Activated CD4-positive, alpha-beta T cell treated with anti-CD3 and anti-CD28 coated beads for 24 hours (primary cell): ENCODE data around the gene ZNF407.

Source experiments
- DNase-seq, 2 donors: peaks; one replicate each; pipeline ENCODE4 v3.0.0-alpha.2; 2020; ENCODE audit warnings: low read depth in 2 of 2

Gene ZNF407

DNA sequence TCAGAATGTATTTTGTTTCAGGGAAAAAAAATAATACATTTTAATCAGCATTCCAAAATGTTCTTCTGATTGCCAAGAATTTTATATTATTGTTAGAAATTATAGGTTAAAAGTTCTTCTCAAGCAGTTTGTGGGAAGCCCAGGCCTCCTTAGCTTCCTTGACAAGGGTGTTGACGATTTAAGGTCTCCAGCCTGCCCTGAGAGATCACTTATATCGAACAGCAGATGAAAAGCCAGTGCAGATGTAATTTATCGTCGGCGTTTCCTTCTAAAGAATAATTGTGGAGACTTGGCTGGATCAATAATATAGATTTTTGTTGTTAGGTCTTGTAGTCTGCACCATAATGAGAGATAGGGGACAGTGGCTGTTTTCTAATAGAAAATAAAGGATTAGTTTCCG lies 280.6 kb downstream of the ZNF407 start:
- DNase-seq = no peak

DNA sequence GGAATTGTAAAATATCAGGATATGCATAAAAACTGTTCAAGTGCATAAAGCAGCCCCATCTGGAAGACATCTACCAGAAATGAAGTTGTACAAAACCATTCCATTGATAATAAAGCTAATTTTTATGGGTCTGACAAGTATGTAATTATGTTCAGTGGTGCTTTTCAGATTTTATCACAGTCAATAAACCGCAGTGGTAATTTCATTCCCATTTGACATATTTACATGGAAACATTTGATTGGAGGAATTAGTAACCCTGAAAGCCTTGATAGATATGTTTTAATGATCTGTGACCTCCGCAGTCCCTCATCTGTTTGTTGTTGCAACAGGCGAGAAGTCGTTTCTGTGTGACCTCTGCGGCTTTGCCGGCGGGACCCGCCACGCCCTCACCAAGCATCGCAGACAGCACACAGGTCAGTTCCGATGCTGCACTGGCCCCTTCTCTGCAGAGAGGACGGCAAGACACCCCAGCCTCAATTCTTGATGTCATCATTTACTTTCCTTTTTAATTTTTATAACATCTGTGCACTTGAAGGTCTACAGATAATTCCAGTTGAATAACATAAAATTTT lies 283.1 kb downstream of the ZNF407 start:
- no peak for DNase-seq

DNA sequence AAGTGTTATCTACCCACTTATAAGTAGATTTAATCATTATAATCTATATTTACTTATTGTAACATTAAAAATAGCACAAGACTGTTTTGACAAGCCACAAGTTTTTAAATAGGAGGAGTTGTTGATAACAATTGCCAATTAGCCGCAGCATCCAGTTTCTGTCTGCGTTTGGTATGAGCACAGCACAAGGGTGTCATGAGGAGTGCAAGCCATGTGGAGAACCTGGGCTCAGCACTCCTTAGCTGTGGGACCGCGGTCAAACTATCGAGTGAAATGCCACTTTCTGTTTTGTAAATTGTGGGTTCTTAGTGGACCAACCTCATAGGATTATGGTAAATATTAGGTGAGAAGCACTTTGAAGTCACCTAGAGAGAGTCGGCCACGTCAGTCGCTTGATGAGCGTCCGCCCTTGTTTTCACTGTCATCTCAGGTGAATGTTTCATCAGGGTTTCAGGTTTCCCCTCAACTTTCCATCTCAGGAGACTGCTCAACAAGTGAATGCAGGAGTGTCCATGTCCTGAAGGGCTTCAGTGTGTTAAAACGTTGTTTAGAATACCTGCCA lies 294.5 kb downstream of the ZNF407 start:
- DNase-seq = no peak

DNA sequence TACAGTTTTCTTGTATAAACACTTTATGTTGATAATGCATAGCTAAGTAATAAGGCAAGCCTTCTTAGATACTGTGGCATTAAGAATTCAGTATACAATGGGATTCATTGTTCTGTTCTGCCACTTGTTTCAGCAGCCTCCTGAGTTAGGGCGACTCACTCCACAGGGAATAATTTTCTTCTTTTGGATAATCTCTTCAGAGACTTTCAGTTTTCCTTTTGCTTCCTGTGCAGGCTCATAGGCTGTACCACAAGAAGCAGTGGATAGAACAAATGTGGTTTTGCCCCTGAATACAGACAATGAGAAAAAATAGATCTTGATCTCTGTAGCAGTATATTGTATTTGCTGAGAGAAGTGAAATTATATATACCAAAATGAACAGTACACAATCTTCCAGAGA lies 298.0 kb downstream of the ZNF407 start:
- no peak for DNase-seq

DNA sequence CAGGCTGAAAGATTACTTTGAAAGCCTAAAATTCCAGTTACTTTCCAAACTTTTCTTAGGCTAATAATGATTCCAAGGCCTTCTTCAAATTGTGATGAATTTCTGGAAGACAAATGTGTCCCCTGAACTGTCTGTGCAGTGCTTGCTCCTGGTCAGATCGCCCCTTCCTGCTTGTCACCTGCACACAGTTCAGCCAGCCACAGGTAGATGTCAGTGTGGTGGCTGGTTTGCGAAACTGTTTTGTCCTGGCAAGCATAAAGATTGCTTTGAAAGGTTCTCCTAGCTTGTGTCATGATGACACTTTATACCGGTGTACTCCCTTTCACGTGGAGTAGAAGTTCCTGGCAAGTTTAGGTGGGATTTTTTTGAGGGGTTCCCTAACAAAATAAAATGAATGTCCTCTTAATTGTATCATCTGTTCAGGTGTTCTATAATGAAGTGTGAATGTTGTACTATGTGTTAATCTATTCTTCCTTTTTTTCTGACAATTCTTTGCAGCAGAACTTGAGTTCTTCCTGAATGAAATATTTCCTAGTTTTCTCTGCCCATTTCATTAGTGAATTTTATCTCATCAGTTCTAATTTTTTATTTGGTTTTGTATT lies 298.8 kb downstream of the ZNF407 start:
- peak in 1 of 2 donors; percentile 3 for DNase-seq

DNA sequence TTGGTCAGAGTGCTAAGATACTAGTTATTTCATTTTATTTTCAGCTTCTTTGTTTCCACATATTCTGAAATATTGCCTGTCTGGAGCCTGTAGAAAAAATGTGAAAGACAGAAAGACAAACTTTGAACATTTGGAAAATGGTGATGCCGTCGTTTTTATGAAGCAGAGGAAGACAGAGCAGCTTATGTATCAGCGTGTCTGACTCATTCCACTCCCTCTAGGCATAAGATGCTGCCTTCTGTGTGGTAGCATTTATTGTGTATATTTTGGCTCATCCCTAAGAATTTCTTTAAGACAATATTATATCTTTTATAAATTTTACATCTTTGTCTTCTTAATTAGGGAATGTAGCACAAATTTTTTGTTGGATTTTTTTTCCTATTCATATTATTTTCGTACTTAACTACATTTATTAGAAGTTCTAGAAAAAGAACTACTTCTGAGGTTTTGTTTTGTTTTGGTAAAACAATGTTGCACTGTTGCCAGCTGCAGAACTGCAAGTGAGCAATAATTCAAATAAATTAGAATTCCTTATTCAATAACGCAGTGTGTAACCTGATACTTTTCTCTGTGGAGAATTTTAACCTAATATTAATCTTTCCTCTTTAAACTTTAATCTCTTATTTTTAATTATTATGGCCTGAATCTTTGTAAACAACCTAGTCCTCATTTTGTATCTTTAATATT lies 300.4 kb downstream of the ZNF407 start:
- no peak for DNase-seq

DNA sequence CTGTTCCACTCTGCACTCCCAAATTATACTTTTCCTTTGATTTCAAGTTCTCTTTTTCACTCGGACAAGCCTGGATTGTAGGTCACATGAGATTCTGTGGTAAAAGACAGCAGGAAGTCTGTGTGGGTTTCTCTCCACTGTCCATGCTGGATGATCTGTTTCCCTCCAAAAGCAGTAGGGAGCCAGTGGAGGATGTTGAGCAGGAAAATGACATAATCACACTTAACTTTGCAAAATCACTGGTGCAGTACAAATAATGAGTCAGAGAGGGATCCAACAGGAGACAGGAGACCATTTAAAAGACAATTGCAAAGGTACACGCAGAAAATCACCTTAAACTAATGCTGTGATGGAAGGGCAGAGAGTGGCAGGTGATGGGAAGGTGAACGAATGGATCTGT lies 301.3 kb downstream of the ZNF407 start:
- no peak for DNase-seq

DNA sequence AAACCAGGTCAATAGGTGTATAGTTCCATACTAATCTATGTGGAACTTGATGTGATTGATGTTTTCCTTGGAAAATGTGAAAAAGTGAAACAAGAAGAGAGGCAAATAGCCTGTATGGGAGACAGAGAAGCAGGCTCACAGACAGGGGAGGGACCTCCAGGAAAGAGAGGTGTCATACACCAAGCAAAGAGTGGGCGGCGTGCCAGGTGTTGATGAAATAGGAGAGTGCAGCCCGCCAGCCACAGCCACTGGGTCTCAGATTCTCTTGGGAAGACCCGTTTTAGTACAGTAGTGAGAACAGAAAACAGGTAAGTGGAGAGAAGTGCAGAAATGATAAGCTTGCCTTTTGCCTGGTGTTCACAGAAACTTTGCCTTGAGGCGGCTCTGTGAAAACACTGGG lies 301.9 kb downstream of the ZNF407 start:
- DNase-seq = no peak

DNA sequence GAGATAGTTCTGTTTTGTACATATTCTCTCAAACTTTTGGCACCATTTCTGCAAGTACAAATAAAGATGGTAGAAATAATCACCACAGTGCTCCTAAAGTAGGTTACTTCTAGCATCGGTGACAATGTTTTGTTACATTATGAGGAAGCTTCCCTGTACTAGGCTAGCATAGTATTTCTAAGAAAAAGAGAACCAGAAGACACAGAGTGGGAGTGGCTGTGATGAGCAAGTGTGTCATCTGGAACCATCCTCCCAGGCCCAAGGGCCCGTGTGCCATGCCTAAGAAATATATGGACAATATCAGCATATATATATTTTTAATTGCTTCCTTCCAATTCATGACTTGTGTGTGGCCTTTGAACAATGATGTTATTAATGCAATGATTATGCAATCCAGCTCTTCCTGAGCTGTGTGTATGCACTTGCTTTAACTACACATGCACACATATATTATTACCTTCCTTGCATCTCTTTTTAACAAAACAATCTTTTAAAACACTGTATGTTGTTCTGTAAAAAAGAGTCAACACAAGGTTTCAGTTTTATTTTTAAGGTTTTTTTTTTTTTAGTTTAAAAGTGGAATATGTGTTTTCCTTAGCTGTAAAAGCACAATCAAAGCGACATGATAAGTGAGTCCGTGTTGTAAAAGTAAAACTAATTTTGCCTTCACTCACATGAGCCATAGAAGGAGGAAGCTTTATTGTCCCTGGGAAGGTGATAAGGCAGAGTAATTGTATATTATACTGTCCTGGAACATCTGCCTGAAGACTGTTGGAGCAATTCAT lies 303.9 kb downstream of the ZNF407 start:
- no peak for DNase-seq

DNA sequence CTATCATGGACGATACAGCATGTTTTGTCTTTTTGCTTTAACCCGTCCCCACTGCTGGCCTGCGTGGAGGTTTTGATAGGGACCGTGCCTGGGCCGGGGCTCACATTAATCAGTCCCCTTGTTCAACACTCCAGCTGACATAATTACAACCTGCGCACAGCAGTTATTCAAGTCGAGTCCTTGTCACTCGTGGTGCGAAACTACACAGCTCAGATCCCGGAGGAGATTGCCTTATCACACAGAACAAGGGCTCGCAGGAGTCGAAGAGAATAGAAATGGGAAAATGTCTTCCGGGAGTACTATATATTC lies 304.4 kb downstream of the ZNF407 start:
- DNase-seq = no peak

DNA sequence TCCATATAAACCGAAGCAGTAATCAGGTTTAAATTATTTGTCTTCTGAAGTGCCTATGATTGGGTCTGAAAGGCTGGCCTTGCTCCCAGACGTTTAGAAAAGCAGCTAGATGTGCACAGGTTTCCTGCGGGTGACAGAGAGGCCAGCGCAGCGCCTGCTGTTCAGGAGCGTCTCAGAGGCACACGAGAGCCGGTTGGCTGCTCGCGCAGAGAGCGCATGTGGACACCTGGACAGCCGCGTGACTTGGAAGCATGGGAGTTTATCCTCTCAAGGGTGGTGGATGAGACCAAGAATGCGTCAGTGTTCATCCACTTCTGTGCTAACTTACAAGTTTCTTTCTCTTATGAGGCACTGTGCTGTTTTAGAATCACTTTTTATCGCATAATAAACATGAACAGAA lies 307.6 kb downstream of the ZNF407 start:
- DNase-seq = no peak

DNA sequence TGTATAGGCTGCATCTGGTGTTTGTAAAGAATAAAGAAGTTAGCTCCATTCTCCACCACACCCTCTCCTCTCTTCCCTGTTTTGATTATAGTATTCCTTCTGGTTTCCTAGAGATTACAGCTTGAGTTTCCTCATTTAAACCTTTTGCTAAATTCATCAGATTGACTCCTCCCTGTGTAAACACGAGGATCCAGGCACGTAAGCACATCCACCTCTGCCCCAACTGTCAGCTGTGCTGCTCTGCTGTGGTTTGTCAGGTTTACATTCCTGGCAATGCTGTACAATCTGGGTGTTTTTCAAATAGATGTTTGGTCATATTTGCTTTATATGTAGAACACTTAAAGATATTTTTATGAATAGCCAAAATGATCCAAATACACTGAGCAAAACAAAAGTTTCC lies 308.5 kb downstream of the ZNF407 start:
- DNase-seq = no peak

DNA sequence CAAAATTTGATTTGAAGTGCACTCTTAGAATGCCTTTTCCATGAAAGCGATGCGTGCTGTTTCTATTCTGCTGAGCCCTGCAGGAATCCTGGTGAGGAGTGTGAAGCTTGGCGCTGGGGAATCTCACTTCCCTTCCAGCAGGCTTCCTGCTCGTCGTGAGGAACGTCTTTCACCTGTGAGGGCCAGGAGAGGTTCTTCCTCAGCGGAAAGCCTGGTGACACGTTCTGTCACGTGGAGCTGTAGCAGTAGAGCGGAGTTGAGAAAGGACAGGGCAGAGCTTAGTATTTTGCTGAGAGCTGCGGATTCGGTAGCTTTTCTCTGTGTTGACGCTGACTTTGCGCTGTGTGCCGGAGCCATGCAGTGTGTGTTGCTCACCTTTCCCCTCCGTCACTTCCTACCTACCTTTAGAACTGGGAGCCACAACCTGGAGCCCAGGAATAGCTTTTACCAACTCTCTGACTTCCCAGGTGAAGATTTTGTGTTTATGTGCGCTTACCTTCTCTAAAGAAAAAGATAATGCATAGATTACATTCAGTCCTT lies 316.5 kb downstream of the ZNF407 start:
- DNase-seq = no peak

DNA sequence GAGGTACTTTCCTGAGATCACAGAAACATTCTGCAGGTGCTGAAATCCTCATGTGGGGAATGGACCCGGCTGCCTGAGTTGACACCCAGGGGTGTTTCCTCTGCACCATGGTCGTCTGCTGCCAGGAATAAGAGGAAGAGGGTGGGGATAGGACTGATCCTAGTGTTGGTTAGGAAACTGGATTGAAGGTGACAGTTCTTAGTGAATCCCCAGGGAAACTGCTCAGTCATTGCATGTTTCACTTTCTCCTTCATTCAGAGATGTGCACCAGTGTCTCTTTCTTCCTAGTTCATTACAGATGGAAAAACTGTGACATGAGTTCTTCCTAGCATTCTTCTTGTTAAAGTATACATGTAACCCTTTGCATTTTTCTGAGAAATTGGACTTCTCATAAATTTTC lies 317.0 kb downstream of the ZNF407 start:
- no peak for DNase-seq

DNA sequence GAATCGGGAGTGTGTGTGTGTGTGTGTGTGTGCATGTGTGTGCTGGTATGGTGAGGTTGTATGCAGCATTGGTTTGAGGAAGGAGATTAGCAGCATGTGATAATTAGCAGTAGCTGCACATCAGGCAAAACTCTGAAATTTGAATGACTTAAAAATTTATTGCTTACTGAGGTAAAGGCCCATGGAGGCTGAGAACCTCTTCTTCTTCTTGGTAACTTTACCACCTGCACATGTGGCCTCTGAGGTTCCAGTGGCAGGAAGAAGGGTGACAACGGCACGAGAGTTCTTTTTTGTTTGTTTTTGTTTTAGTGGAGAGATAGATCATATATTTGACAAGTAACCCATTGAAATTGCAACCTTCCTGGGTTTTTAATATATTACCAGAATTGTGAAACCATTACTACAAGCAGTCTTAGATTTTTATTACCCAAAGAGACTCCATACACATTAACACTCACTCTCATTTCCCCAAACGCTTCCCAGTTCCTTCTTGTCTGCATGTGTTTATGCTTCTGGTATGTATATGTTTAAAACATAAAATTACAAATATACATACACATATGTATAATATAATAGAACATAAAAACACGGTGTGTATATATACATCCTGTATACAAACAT lies 319.2 kb downstream of the ZNF407 start:
- no peak for DNase-seq

DNA sequence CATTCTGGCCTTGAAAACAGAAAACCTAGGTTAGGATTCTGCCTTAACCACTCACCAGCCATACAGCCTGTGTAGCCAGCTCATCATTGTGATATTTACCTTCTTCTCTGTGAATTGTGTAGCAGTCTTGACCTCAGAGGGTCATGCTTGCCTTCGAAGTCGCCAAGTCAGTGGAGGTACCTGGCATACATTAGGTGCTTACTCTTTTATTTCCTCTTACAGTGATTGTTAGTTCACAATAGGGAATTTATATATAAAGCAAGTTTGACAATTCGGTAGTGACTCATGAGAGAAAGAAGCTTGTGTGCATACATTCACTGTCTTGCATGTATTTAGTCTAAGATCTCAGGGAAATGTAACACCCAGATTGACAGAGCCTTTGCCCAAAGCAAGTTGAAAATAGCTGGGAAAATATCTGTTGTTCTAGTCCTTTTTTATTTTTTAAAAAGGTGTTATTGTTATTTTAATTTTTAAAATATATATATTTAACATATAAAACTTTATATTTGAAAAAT lies 320.7 kb downstream of the ZNF407 start:
- DNase-seq = no peak

DNA sequence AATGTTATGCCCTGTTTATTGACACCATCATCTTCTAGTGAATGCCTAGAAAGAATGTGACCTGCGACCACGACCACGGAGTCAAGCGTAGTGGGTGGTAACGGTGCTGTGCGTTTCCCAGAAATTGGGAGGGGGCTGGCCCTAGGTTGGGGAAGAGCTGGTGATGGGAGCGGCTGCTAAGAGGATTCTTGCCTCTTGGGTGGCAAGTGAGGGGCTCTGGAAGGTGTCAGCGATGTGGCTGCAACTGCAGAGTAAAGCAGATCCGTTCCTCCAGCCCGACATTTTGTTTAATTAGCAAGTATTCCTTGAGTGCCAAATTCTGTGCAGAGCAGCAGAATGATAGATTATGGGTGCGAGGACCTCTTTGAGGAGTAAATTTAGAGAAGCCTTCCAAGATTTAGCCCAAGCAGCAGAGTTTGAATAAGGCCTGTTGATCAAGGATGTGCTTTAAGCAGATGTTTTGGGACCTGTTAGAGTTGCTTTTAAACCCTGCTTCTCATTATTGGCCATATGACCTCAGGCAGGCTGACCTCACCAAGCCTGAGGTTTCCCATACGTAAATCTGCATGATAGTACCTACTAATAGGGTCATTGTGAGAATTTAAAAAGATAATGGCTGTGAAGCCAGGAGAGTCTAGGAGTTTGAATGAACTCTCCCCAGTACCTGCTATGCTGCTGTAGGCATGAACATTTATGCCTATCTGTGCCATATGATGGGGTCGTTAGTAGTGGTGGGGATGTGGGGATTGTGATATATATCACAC lies 323.6 kb downstream of the ZNF407 start:
- no peak for DNase-seq

DNA sequence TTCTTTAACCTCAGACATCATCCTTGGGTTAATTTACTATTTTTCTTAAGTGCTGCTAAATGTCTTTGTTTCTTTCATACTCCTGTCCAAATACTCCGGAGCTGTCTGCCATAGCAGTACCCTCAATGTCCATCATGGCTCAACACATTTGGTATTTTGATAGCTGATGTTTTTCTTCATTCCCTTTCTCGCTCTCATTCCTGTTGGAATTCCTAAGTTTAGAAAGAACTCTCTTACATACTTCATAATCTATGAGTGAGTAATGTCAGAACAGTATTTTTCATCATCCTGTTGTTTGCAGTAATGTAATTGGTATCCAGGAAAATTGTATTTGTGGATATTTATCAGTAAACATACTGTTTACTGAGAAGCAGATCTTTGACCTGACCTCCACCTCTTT lies 328.4 kb downstream of the ZNF407 start:
- no peak for DNase-seq

DNA sequence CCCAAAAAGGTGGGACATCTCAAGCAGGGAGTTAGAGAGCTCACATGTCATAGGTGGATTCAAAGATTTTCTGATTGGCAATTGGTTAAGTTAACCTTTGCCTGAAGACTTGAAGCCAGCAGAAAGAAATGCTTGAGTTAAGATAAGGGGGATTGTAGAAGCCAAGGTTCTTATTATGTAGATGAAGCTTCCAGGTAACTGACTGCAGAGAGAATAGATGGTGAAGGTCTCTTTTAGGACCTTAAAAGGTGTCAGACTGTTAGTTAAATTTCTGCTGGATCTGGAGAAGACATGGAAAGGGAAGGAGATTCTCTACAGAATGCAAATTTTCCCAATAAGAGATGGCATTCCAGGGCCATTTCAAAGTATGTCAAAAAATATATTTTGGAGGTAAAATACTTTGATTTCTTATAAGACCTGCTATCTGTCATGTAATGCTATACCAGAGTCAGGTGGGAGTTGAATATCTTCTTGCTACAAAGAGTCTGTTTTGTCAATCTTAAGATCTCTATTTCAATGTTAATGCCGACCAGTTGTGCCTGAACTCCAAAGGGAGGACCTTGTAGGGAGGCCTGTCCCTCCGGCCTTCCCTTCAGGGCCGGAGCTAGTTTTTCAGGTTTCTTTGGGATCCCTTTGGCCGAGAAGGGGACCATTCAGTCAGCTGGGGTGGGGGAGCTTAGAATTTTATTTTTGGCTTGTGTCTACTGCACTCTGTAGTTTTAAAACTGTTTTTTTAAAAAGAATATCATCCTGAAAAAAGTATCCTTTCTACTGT lies 330.7 kb downstream of the ZNF407 start:
- no peak for DNase-seq

DNA sequence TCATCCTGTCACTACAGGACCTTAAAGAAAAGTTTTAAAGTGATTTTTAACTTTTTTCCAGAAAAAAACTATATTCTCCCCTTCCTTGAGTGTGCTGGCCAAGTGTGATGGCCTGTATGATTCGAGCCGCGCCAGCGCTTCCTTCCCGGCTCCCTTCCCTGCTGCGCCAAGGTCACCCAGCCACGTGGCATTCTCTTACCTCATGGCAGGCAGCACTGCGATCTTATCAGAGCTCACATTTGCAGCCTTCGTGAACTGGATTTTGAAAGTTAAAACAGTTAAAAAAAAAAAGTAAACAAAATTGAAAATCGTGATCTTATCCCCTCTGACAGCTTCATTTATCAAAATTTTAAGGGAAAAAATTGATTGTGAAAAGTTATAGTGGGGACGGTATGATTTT lies 331.4 kb downstream of the ZNF407 start:
- DNase-seq = no peak
